GM18909 (cell line): ENCODE data around the gene RGS7.
"Not testable (repeated sequence)": the region's sequence is repeated elsewhere in the genome, so short reads cannot be mapped to it uniquely, and the experiment has no call there.

Source experiments
- ATAC-seq: cut with Tn5 transposase; IDR thresholded peaks from one replicate; pipeline ENCODE4 v1.9.1; 2021; ENCODE audit warnings: mild to moderate bottlenecking; ENCODE audit not compliant: unreplicated experiment, poor library complexity

RGS7 gene

GRCh38 chr1:241217516-241217915 lies 139.5 kb downstream of the RGS7 start:
- no peak for ATAC-seq

- ATAC-seq: no peak
Measured at GRCh38 chr1:241215683-241216082, 141.3 kb downstream of the RGS7 start.

- ATAC-seq: no peak
Measured at GRCh38 chr1:241215203-241215602, 141.8 kb downstream of the RGS7 start.

GRCh38 chr1:241213139-241213538 lies 143.9 kb downstream of the RGS7 start:
- no peak for ATAC-seq

GRCh38 chr1:241212628-241213027 lies 144.4 kb downstream of the RGS7 start:
- no peak for ATAC-seq

- ATAC-seq: no peak
Measured at GRCh38 chr1:241208910-241209379, 148.1 kb downstream of the RGS7 start.

- no peak for ATAC-seq
Measured at GRCh38 chr1:241203817-241204216, 153.2 kb downstream of the RGS7 start.

- ATAC-seq: no peak
Measured at GRCh38 chr1:241202401-241202800, 154.6 kb downstream of the RGS7 start.

GRCh38 chr1:241186716-241187115 lies 170.3 kb downstream of the RGS7 start:
- ATAC-seq: no peak

GRCh38 chr1:241181971-241182370 lies 175.0 kb downstream of the RGS7 start:
- ATAC-seq: no peak

- ATAC-seq: no peak
Measured at GRCh38 chr1:241181471-241181870, 175.5 kb downstream of the RGS7 start.

GRCh38 chr1:241180569-241180968 lies 176.4 kb downstream of the RGS7 start:
- no peak for ATAC-seq

- ATAC-seq: no peak
Measured at GRCh38 chr1:241177660-241178059, 179.3 kb downstream of the RGS7 start.

GRCh38 chr1:241172486-241172885 lies 184.5 kb downstream of the RGS7 start:
- no peak for ATAC-seq

GRCh38 chr1:241171991-241172390 lies 185.0 kb downstream of the RGS7 start:
- no peak for ATAC-seq

GRCh38 chr1:241167121-241167630 lies 189.8 kb downstream of the RGS7 start:
- no peak for ATAC-seq

- ATAC-seq: no peak
Measured at GRCh38 chr1:241166625-241167024, 190.4 kb downstream of the RGS7 start.

GRCh38 chr1:241165256-241165655 lies 191.7 kb downstream of the RGS7 start:
- not testable (repeated sequence) for ATAC-seq

GRCh38 chr1:241163363-241163762 lies 193.6 kb downstream of the RGS7 start:
- no peak for ATAC-seq

- ATAC-seq: no peak
Measured at GRCh38 chr1:241161188-241161689, 195.8 kb downstream of the RGS7 start.

GRCh38 chr1:241157435-241157834 lies 199.6 kb downstream of the RGS7 start:
- no peak for ATAC-seq

- ATAC-seq: no peak
Measured at GRCh38 chr1:241156231-241156965, 200.6 kb downstream of the RGS7 start.
